H1 (cell line): ENCODE results near the gene SLC5A10. TPM values are rescaled to one million over a fixed set of nuclear protein-coding genes. Genes with fewer than 3 reads are reported as not detected.

ENCODE experiments used
- CTCF ChIA-PET: fragments of 300-600 bp; sonication (Branson Sonifier 250); formaldehyde crosslinking; loops from one replicate; lab custom pipeline; 2021; ENCODE audit not compliant: partially characterized antibody; lab: Charles Lee
- POLR2A ChIA-PET: fragments of 300-600 bp; sonication (Branson Sonifier 250); formaldehyde crosslinking; loops from one replicate; lab custom pipeline; 2021; ENCODE audit warnings: inconsistent platforms; ENCODE audit not compliant: partially characterized antibody; lab: Charles Lee
- DNase-seq, 2 experiments: peaks; one replicate each; pipeline versions ENCODE4 v3.0.0 to v3.0.0-alpha.2; 2010 to 2022; ENCODE audit warnings: low spot score in 2 of 2, low read depth in 1 of 2, mixed read lengths in 1 of 2
- FAIRE-seq: peaks from 2 replicates; lab custom pipeline; 2011; peaks lifted over from hg19 to GRCh38; lab: Jason Lieb, UNC
- H2AFZ ChIP-seq: 2 replicates; pipeline ENCODE4 v1.8.1; 2012; ENCODE audit warnings: low read length, inconsistent platforms
- H2AK5ac ChIP-seq: 2 replicates; pipeline ENCODE4 v1.6.1; 2013; ENCODE audit warnings: low read depth, low read length
- H2BK120ac ChIP-seq: replicated peaks from 2 replicates; pipeline ENCODE3; 2013; ENCODE audit warnings: low read depth, low read length, inconsistent platforms
- H2BK12ac ChIP-seq: 2 replicates; pipeline ENCODE4 v1.6.1; 2013; ENCODE audit warnings: low read depth, low read length
- H2BK15ac ChIP-seq: 2 replicates; pipeline ENCODE4 v1.6.1; 2013; ENCODE audit warnings: low read length
- H2BK20ac ChIP-seq: 2 replicates; pipeline ENCODE4 v1.6.1; 2013; ENCODE audit warnings: low read length
- H2BK5ac ChIP-seq: 2 replicates; pipeline ENCODE4 v1.6.1; 2013; ENCODE audit warnings: low read depth, low read length
- H3K14ac ChIP-seq: 2 replicates; pipeline ENCODE4 v1.6.1; 2013; ENCODE audit warnings: inconsistent platforms; ENCODE audit not compliant: insufficient read length
- H3K18ac ChIP-seq: 2 replicates; pipeline ENCODE4 v1.6.1; 2013; ENCODE audit warnings: low read length; ENCODE audit errors: extremely low read depth
- H3K23ac ChIP-seq: 2 replicates; pipeline ENCODE4 v1.6.1; 2013; ENCODE audit warnings: inconsistent platforms; ENCODE audit not compliant: insufficient read length
- H3K23me2 ChIP-seq: 2 replicates; pipeline ENCODE4 v1.6.1; 2013; ENCODE audit warnings: low read depth, low read length
- H3K27ac ChIP-seq: 2 replicates; pipeline ENCODE4 v1.6.1; 2011; ENCODE audit warnings: low read depth, low read length, inconsistent platforms
- H3K27me3 ChIP-seq, 4 experiments: replicated peaks in 1 of 4; 1 replicate in 1 of 4; 2 replicates in 3 of 4; pipeline versions ENCODE4 v1.6.1 to v1.8.1; 2011 to 2013; ENCODE audit warnings: low read length in 3 of 4, mild to moderate bottlenecking in 3 of 4, inconsistent platforms in 2 of 4, mixed read lengths in 2 of 4, moderate library complexity in 1 of 4; ENCODE audit not compliant: control insufficient read depth in 3 of 4, insufficient read depth in 3 of 4; ENCODE audit errors: extremely low read depth in 1 of 4
- H3K36me3 ChIP-seq, 4 experiments: 2 replicates each; pipeline versions ENCODE4 v1.6.1 to v1.8.1; 2011 to 2013; ENCODE audit warnings: mild to moderate bottlenecking in 4 of 4, low read length in 3 of 4, moderate library complexity in 2 of 4, control low read depth in 1 of 4, inconsistent platforms in 1 of 4; ENCODE audit not compliant: insufficient read depth in 4 of 4, control insufficient read depth in 2 of 4
- H3K4ac ChIP-seq: replicated peaks from 2 replicates; pipeline ENCODE3; 2013; ENCODE audit warnings: low read length, low read depth, mixed read lengths, inconsistent platforms; ENCODE audit not compliant: insufficient read length
- H3K4me1 ChIP-seq, 4 experiments: replicated peaks in 1 of 4; 1 replicate in 1 of 4; 2 replicates in 3 of 4; pipeline versions ENCODE4 v1.6.1 to v1.8.1; 2011 to 2013; ENCODE audit warnings: low read length in 3 of 4, inconsistent platforms in 2 of 4, mixed read lengths in 1 of 4; ENCODE audit not compliant: insufficient read depth in 4 of 4, control insufficient read depth in 3 of 4
- H3K4me2 ChIP-seq, 2 experiments: 2 replicates each; pipeline versions ENCODE4 v1.6.1 to v1.8.1; 2011 to 2013; ENCODE audit warnings: low read depth in 2 of 2, low read length in 2 of 2, control low read depth in 1 of 2, inconsistent platforms in 1 of 2, mild to moderate bottlenecking in 1 of 2; ENCODE audit not compliant: insufficient read depth in 1 of 2
- H3K4me3 ChIP-seq, 4 experiments: fragments of 200-600, 300-600 bp in 1 of 4; sonication (generic), shearing (Covaris generic), sonication (Bioruptor Twin) in 1 of 4; 2 replicates each; pipeline versions ENCODE4 v1.5.1 to v1.8.1; 2011 to 2016; ENCODE audit warnings: low read length in 4 of 4, low read depth in 3 of 4, control low read depth in 2 of 4, inconsistent platforms in 2 of 4, mild to moderate bottlenecking in 2 of 4, mixed read lengths in 1 of 4, moderate library complexity in 1 of 4; ENCODE audit not compliant: insufficient read depth in 2 of 4; ENCODE audit errors: extremely low read depth in 1 of 4
- H3K56ac ChIP-seq: replicated peaks from 2 replicates; pipeline ENCODE3; 2013; ENCODE audit warnings: low read depth, mild to moderate bottlenecking, mixed read lengths, low read length, inconsistent platforms; ENCODE audit not compliant: insufficient read length
- H3K79me1 ChIP-seq: 2 replicates; pipeline ENCODE4 v1.6.1; 2013; ENCODE audit warnings: low read depth, low read length, control low read depth
- H3K79me2 ChIP-seq, 2 experiments: 2 replicates each; pipeline versions ENCODE4 v1.6.1 to v1.8.1; 2012 to 2013; ENCODE audit warnings: low read length in 2 of 2, mild to moderate bottlenecking in 2 of 2, inconsistent platforms in 1 of 2; ENCODE audit not compliant: insufficient read depth in 2 of 2, control insufficient read depth in 1 of 2
- H3K9ac ChIP-seq, 4 experiments: replicated peaks in 1 of 4; 1 replicate in 1 of 4; 2 replicates in 3 of 4; pipeline versions ENCODE4 v1.6.1 to v1.8.1; 2011 to 2013; ENCODE audit warnings: low read depth in 3 of 4, low read length in 3 of 4, control low read depth in 2 of 4, mild to moderate bottlenecking in 2 of 4, moderate library complexity in 2 of 4, inconsistent platforms in 1 of 4; ENCODE audit errors: extremely low read depth in 1 of 4
- H3K9me3 ChIP-seq, 2 experiments: 2 replicates each; pipeline versions ENCODE4 v1.6.1 to v1.8.1; 2012 to 2013; ENCODE audit warnings: mild to moderate bottlenecking in 2 of 2, moderate library complexity in 2 of 2, control low read depth in 1 of 2, inconsistent platforms in 1 of 2, low read depth in 1 of 2, low read length in 1 of 2, mixed read lengths in 1 of 2; ENCODE audit not compliant: insufficient read depth in 2 of 2
- H4K20me1 ChIP-seq, 2 experiments: replicated peaks in 1 of 2; 2 replicates each; pipeline versions ENCODE3 to v1.8.1; 2011 to 2013; ENCODE audit warnings: inconsistent platforms in 2 of 2, low read length in 2 of 2, mild to moderate bottlenecking in 1 of 2; ENCODE audit not compliant: insufficient read depth in 2 of 2, control insufficient read depth in 1 of 2
- H4K5ac ChIP-seq: 2 replicates; pipeline ENCODE4 v1.6.1; 2013; ENCODE audit warnings: low read length, low read depth, mixed read lengths, inconsistent platforms; ENCODE audit not compliant: insufficient read length
- H4K8ac ChIP-seq: 2 replicates; pipeline ENCODE4 v1.8.0; 2013; ENCODE audit warnings: mild to moderate bottlenecking, moderate library complexity, low read length, inconsistent platforms; ENCODE audit not compliant: insufficient read depth; ENCODE audit errors: extremely low read depth
- H4K91ac ChIP-seq: replicated peaks from 2 replicates; pipeline ENCODE3; 2013; ENCODE audit warnings: low read length, mixed read lengths, inconsistent platforms; ENCODE audit not compliant: insufficient read length
- CBX5 ChIP-seq: fragments of 300-800, 300-1000 bp; sonication (generic); IDR thresholded peaks from 2 replicates; pipeline ENCODE4 v1.7.1; 2016; ENCODE audit warnings: antibody characterized with exemption, low read length, low read depth
- CEBPB ChIP-seq: IDR thresholded peaks from 2 replicates; pipeline ENCODE4 v1.6.1; 2012; ENCODE audit warnings: low read depth, low read length
- EP300 ChIP-seq, 2 experiments: IDR thresholded peaks; 1 replicate in 1 of 2; 2 replicates in 1 of 2; pipeline ENCODE4 v1.6.1; 2011 to 2012; ENCODE audit warnings: low read depth in 2 of 2, low read length in 2 of 2, mild to moderate bottlenecking in 2 of 2, borderline replicate concordance in 1 of 2, inconsistent platforms in 1 of 2, moderate library complexity in 1 of 2
- GABPA ChIP-seq: IDR thresholded peaks from 2 replicates; pipeline ENCODE4 v1.6.1; 2011; ENCODE audit warnings: mild to moderate bottlenecking, low read length, moderate library complexity, borderline replicate concordance; ENCODE audit not compliant: insufficient read depth
- GTF2F1 ChIP-seq: IDR thresholded peaks from 2 replicates; pipeline ENCODE4 v1.6.1; 2012; ENCODE audit warnings: low read depth, low read length, improper control_type of control experiment, borderline replicate concordance
- SP1 ChIP-seq: IDR thresholded peaks from 2 replicates; pipeline ENCODE4 v1.6.1; 2011; ENCODE audit warnings: low read depth, low read length
- WGBS, 2 experiments: shearing (Covaris generic) in 1 of 2; methylation state at CpG; one replicate each; pipeline versions ENCODE4 v1.1.6 to v1.1.7; 2013 to 2015; ENCODE audit warnings: low lambda C conversion rate in 2 of 2, mixed read lengths in 2 of 2, inconsistent platforms in 1 of 2, low coverage in 1 of 2, missing lambda C conversion rate in 1 of 2; ENCODE audit not compliant: insufficient replicate concordance in 2 of 2, insufficient coverage in 1 of 2, insufficient read length in 1 of 2; ENCODE audit errors: extremely low coverage in 1 of 2, missing lambda C conversion rate in 1 of 2; 5-methylcytosine and 5-hydroxymethylcytosine counted together
- polyA plus RNA-seq, 7 experiments: library from polyadenylated mRNA; depleted of rRNA in 3 of 7; stranded (reverse) in 5 of 7; unstranded in 2 of 7; fragments of >200 nt in 5 of 7; fragments of 200-250 nt in 2 of 7; gene quantifications; 1 replicate in 5 of 7; 2 replicates in 1 of 7; 4 replicates in 1 of 7; pipeline versions ENCODE4 v1.2.1 to v1.2.3, GENCODE V29; 2011 to 2013; ENCODE audit warnings: missing spikeins in 2 of 7, mixed read lengths in 2 of 7
- total RNA-seq: library from RNA; stranded (reverse); fragmentation: NEBNext Ultra II Directional; extraction: Animal tissue kit (Norgen Biotek cat#: 25700); gene quantifications from 2 replicates; pipeline ENCODE4 v1.2.1, GENCODE V29; 2021

The SLC5A10 gene
- total and polyA plus RNA-seq, 2 of the 8 experiments (the other 6 are each of a cell fraction or from before 2014, with no cell fraction given), result 0.05 to 0.11 TPM

- peaks cover 13 to 30% (median 23%) of the 10 kb centered on the region in 4 experiments for H3K36me3 ChIP-seq
- H2AFZ ChIP-seq, result no peak overlapping the region
- 78% methylated on average over 4 of the region's 4 CpGs; no CpG with 5 or more reads in 1 of the 2 experiments for WGBS, 2 experiments
- H3K27me3 ChIP-seq, result no peaks in the 10 kb centered on the region
- peaks cover 6 to 21% of the 10 kb centered on the region in 2 experiments for H4K20me1 ChIP-seq
- H3K4ac ChIP-seq, result no peak overlapping the region
- no peak overlapping the region for H2BK20ac ChIP-seq
- no peak for FAIRE-seq
- POLR2A ChIA-PET, result interaction anchor here (1.1 to 2.4 kb wide), 2 partner anchors 11 to 26 kb away, joined by 3 to 8 read pairs; no protein-coding TSS in a partner anchor
- CTCF ChIA-PET, result interaction anchor here (1.1 to 4.9 kb wide), 3 partner anchors 15 to 25 kb away, joined by 3 to 30 read pairs (median 4); partner anchors contain the start of gene SLC5A10
- H3K18ac ChIP-seq, result no peak overlapping the region
- peaks cover 7% of the 10 kb centered on the region; the same call in 1 of the 2 replicates for H3K79me1 ChIP-seq
- H4K91ac ChIP-seq, result no peak overlapping the region
- no peak overlapping the region for H2AK5ac ChIP-seq
- TF ChIP-seq GABPA (no peak), CEBPB (no peak), SP1 (no peak), GTF2F1 (no peak), EP300 (IDR thresholded peaks at IDR 0.05; ENCODE audit: borderline replicate concordance in 1 of 2, low read depth in 2 of 2, low read length in 2 of 2) (no peak), CBX5 (no peak)
- no peak for DNase-seq
- no peak overlapping the region for H2BK120ac ChIP-seq
- no peak overlapping the region for H4K5ac ChIP-seq
- no peak overlapping the region for H2BK5ac ChIP-seq
- H3K27ac ChIP-seq, result no peak overlapping the region
- no peak overlapping the region for H2BK12ac ChIP-seq
- H3K9me3 ChIP-seq, result no peaks in the 10 kb centered on the region
- H3K79me2 ChIP-seq, result no peaks in the 10 kb centered on the region
- H3K23me2 ChIP-seq, result no peaks in the 10 kb centered on the region
- H3K4me1 ChIP-seq, result no peaks in the 10 kb centered on the region; a peak in 2 of 7 replicates
- no peak overlapping the region for H3K4me3 ChIP-seq
- H3K9ac ChIP-seq, result no peak overlapping the region
- H3K23ac ChIP-seq, result no peak overlapping the region
- H3K14ac ChIP-seq, result no peak overlapping the region
- H2BK15ac ChIP-seq, result no peak overlapping the region
- no peak overlapping the region for H3K4me2 ChIP-seq
- H4K8ac ChIP-seq, result no peak overlapping the region
- no peak overlapping the region for H3K56ac ChIP-seq
Observed at GRCh38 chr17:18977021-18977420, 25.1 kb downstream of the SLC5A10 start.
